Mucosa of gallbladder (tissue), 1 donor: ENCODE results near the gene BOC. TPM values are rescaled to one million over a fixed set of nuclear protein-coding genes. Genes with fewer than 3 reads are reported as not detected.
A peak's percentile ranks its signal among the peaks of the same experiment; 100 is the strongest.

Experiments
- DNase-seq: peaks from one replicate; pipeline ENCODE4 v3.0.0-alpha.2; 2020; ENCODE audit warnings: low spot score
- total RNA-seq: library from RNA; stranded (reverse); gene quantifications from one replicate; pipeline ENCODE4 v1.2.1, GENCODE V29; 2021
- donor health status: DM: no; HTN: no; CAD: no.

Gene BOC
- total RNA-seq, 1 donor from 2014 or later, result 20.5 TPM

- no peak for DNase-seq
These were observed 73.9 kb downstream of the BOC start for GRCh38 chr3:113285226-113285625.

GRCh38 chr3:113285741-113286140 lies 74.4 kb downstream of the BOC start:
- DNase-seq, result no peak

- DNase-seq, result no peak
These were observed 75.2 kb downstream of the BOC start for GRCh38 chr3:113286524-113286923.

- DNase-seq, result no peak
These were observed 75.9 kb downstream of the BOC start for GRCh38 chr3:113287111-113287802.

GRCh38 chr3:113287803-113288648 lies 76.7 kb downstream of the BOC start:
- DNase-seq, result peak; percentile 69

GRCh38 chr3:113288881-113289280 lies 77.5 kb downstream of the BOC start:
- no peak for DNase-seq

- DNase-seq, result peak; percentile 40
These were observed 80.2 kb downstream of the BOC start for GRCh38 chr3:113291572-113291971.

GRCh38 chr3:113292933-113293332 lies 81.6 kb downstream of the BOC start:
- no peak for DNase-seq

- no peak for DNase-seq
These were observed 82.0 kb downstream of the BOC start for GRCh38 chr3:113293348-113293747.

- DNase-seq, result no peak
These were observed 84.1 kb downstream of the BOC start for GRCh38 chr3:113295463-113295862.

- DNase-seq, result no peak
These were observed 85.9 kb downstream of the BOC start for GRCh38 chr3:113297287-113297686.

GRCh38 chr3:113297841-113298240 lies 86.5 kb downstream of the BOC start:
- no peak for DNase-seq

- no peak for DNase-seq
These were observed 89.2 kb downstream of the BOC start for GRCh38 chr3:113300596-113300995.

GRCh38 chr3:113304102-113304501 lies 92.7 kb downstream of the BOC start:
- DNase-seq, result no peak

- no peak for DNase-seq
These were observed 93.6 kb downstream of the BOC start for GRCh38 chr3:113304856-113305540.

- no peak for DNase-seq
These were observed 99.6 kb downstream of the BOC start for GRCh38 chr3:113310960-113311359.

- no peak for DNase-seq
These were observed 101.1 kb downstream of the BOC start for GRCh38 chr3:113312416-113312815.

GRCh38 chr3:113314923-113315322 lies 103.6 kb downstream of the BOC start:
- no peak for DNase-seq

GRCh38 chr3:113329757-113330156 lies 118.4 kb downstream of the BOC start:
- no peak for DNase-seq

GRCh38 chr3:113330742-113331141 lies 119.4 kb downstream of the BOC start:
- DNase-seq, result no peak

GRCh38 chr3:113331187-113331586 lies 119.8 kb downstream of the BOC start:
- no peak for DNase-seq
